Mucosa of stomach (tissue), 1 donor: ENCODE measurements around the gene FILIP1.
"Not testable (repeated sequence)": the region's sequence is repeated elsewhere in the genome, so short reads cannot be mapped to it uniquely, and the experiment has no call there.

Source experiments
- H3K27me3 ChIP-seq: one replicate; pipeline ENCODE4 v1.7.0; 2013; ENCODE audit warnings: mild to moderate bottlenecking, low read length; ENCODE audit not compliant: control insufficient read depth, insufficient read depth
- H3K36me3 ChIP-seq: one replicate; pipeline ENCODE4 v1.7.0; 2013; ENCODE audit warnings: low read length; ENCODE audit not compliant: control insufficient read depth, insufficient read depth
- H3K4me1 ChIP-seq: one replicate; pipeline ENCODE4 v1.7.0; 2013; ENCODE audit warnings: mild to moderate bottlenecking, low read length; ENCODE audit not compliant: control insufficient read depth, insufficient read depth
- H3K4me3 ChIP-seq: one replicate; pipeline ENCODE4 v1.7.0; 2013; ENCODE audit warnings: low read length
- H3K9ac ChIP-seq: one replicate; pipeline ENCODE4 v1.7.0; 2013; ENCODE audit warnings: mild to moderate bottlenecking, low read length, moderate library complexity
- H3K9me3 ChIP-seq: one replicate; pipeline ENCODE4 v1.7.0; 2013; ENCODE audit warnings: mild to moderate bottlenecking, low read length, moderate library complexity; ENCODE audit not compliant: control insufficient read depth
- donor health status: Pancreatic carcinoma.

FILIP1 gene

DNA sequence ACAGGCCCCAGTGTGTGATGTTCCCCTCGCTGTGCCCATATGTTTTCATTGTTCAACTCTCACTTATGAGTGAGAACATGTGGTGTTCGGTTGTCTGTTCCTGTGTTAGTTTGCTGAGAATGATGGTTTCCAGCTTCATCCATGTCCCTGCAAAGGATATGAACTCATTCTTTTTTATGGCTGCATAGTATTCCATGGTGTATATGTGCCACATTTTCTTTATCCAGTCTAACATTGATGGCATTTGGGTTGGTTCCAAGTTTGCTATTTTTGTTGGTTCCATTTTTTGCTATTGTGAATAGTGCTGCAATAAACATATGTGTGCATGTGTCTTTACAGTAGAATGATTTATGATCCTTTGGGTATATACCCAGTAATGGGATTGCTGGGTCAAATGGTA, 83.0 kb downstream of the FILIP1 start:
- peaks cover 14% of the 10 kb centered on the region for H3K4me1 ChIP-seq
- not testable (repeated sequence) for H3K27me3 ChIP-seq, H3K9me3 ChIP-seq, H3K4me3 ChIP-seq, H3K36me3 ChIP-seq, H3K9ac ChIP-seq

DNA sequence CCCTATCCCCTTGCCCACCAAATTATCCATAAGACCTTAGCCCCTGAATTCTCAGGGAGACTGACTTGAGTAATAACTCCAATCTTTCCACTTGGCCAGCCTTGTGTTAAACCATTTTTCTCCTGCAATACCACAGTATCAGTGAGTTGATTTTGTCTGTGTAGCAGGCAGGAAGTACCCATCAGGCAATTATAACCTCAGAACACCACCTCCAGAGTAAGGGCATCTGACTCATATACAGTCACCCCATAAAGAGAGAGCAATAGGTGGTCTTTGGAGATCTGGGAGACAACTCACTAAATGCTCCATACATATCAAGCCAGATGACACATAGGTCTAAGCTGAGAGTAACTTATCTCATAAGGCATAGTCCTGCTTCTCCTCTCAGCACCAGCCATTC, 83.7 kb downstream of the FILIP1 start:
- no peaks in the 10 kb centered on the region for H3K36me3 ChIP-seq
- H3K9me3 ChIP-seq, result no peaks in the 10 kb centered on the region
- peaks cover 14% of the 10 kb centered on the region for H3K4me1 ChIP-seq
- no peak overlapping the region for H3K4me3 ChIP-seq
- no peaks in the 10 kb centered on the region for H3K27me3 ChIP-seq
- H3K9ac ChIP-seq, result no peak overlapping the region

DNA sequence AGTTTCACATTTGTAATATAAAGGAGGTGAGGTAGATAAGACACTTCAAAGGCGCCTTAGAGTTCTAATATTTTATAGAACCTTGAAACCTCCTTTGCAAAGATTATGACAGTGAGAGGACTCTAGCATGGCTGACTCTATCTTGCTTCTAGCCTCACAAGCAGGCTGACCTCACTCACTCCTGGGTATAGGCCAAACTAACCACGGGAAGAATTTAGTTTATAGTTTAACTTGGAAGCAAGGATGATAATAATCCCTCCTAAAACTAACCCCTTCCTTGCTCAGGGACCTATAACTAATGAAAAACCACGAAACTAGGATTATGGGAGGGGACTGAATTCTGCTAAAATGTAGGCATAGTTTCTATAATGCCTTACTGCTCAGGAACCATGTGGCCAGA, 84.3 kb downstream of the FILIP1 start:
- Histone ChIP-seq H3K4me3 (no peak overlapping the region), H3K9ac (no peak overlapping the region), H3K27me3 (no peaks in the 10 kb centered on the region), H3K4me1 (peaks cover 14% of the 10 kb centered on the region), H3K9me3 (no peaks in the 10 kb centered on the region), H3K36me3 (no peaks in the 10 kb centered on the region)

DNA sequence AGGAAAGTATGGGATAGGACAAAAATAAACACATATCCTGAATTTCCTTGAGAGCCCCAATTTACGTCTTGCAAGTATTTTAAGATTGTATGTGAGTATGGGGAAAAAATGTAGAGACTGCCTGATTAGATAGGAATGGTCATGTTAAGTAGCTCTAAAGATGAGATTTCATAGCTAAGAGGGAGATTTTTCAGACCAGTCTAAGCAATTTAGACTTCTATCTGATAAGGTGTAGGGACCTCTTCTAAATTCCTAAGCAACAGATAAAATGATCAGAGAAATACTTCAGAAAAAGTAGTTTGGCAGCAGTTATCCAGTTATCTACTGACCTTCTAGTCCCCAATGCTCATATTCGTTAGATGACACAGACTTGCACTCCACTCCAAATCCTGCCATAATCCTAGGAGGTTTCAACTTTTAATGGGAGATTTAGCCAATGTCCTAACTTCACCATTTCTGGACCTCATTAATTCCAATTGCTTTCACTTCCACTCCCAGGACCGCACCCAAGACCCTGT, 90.0 kb downstream of the FILIP1 start:
- H3K27me3 ChIP-seq, result no peaks in the 10 kb centered on the region
- no peak overlapping the region for H3K4me3 ChIP-seq
- no peaks in the 10 kb centered on the region for H3K4me1 ChIP-seq
- no peaks in the 10 kb centered on the region for H3K9me3 ChIP-seq
- no peak overlapping the region for H3K9ac ChIP-seq
- no peaks in the 10 kb centered on the region for H3K36me3 ChIP-seq

DNA sequence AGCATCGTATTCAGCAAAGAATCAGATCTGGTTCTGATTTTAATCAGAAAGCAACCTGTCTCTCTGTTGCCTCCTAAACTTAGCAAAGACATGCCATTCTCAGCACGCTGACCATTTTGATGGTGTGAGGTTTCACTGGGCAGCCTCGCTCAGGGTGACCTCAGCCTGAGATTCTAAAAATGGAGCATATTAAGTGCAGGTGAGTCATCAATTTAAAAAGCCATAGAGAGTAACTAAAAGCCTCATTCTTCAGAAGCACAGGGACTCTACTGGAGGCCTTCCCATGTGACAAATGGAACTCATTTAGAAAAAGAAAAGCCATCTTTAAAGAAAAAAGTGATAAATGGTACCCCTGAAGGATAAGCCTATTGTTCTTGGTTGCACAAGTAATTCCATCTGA, 91.3 kb downstream of the FILIP1 start:
- Histone ChIP-seq H3K4me1 (peaks cover 6% of the 10 kb centered on the region), H3K9me3 (no peaks in the 10 kb centered on the region), H3K27me3 (no peaks in the 10 kb centered on the region), H3K4me3 (no peak overlapping the region), H3K9ac (no peak overlapping the region), H3K36me3 (no peaks in the 10 kb centered on the region)

DNA sequence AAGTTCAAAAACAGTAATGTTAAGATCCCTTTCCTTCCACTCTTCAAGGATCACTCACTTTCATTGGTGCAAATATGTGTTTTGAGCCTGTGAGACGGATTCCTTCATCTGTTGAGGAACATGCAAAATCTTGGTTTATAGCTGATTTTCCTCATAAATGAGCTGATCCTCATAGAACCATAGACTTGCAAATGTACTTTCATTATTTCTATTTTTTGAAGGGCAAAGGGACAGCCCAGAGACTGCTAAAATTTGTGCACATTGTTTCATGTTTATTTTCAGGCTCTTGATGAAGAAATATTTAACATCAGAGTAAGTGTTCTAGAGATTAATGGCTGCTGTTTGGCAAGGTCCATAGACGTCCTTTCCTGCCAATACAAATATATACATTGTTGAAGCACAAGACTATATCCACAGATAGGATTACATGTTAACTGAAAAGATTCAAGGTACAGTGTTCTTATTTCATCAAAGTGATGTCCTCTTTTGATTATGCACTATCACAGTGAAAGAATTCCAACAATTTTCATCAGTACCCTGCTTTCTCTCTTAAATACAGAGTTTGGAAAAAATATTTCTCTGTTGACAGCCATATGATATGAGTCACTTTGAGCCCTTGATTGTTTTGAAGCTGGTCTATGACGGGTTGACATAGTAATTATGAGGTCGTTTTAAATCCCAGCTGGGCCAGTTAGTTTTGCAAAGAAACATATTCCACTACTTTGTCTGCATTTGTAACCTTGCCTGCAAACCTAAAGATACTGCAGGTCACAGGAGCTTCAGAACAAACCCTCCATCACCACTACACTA, 95.7 kb downstream of the FILIP1 start:
- Histone ChIP-seq H3K27me3 (no peaks in the 10 kb centered on the region), H3K4me3 (no peak overlapping the region), H3K9me3 (no peaks in the 10 kb centered on the region), H3K4me1 (peaks cover 6% of the 10 kb centered on the region), H3K9ac (no peak overlapping the region), H3K36me3 (no peaks in the 10 kb centered on the region)

DNA sequence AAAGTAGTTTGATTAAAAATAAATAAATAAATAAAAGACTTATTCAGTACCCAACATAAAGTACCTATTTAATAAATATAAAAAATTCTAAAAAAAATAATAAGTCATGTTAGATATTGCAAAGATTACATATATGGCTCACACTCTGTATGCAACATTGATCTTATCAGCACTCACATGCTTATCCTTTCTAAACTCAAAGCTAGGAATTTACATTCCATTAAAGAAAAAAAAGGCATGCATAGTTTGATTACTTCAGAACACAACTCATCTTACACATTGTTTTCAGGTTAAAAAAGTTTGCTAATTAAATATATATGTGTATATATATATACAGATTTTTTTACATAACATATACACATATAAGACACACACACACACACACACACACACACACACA, 96.4 kb downstream of the FILIP1 start:
- no peaks in the 10 kb centered on the region for H3K27me3 ChIP-seq
- no peaks in the 10 kb centered on the region for H3K9me3 ChIP-seq
- no peaks in the 10 kb centered on the region for H3K36me3 ChIP-seq
- no peak overlapping the region for H3K9ac ChIP-seq
- no peak overlapping the region for H3K4me3 ChIP-seq
- H3K4me1 ChIP-seq, result peaks cover 6% of the 10 kb centered on the region

DNA sequence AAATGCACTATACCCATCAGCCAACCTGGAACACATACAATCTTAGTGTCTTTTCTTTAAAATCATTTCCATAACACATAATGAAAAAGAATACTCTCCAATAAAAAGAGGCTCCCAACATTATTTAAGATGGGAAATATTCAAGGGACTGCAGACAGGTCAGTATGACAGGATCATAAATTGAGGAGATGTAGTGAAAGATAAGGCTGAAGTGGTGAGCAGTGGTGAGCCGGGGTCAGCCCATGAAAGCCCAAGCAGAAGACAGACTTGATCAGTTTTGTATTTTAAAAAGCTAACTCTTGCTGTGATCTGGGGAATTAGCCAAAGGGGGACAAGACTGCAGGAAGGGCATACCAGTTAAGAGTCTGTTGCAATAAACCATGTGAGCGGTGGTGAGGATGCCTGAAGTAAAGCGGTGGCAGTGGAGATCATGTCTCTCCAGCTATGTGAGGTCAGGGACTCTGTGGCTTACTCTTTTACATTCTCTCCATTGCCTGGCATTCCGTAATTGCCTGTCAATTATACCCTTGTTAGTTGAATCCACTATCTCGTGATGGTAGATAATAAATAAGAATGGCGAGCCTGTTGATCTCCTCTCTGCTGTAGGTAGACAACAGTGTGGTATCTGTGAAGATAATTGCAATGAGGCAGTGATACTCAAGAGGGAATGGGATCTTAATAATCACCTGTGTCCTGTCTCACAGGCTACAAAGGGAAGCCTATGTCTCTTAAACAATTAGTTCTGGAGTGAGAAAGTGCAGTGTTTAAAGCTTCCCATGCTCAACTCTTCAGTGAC, 97.4 kb downstream of the FILIP1 start:
- H3K36me3 ChIP-seq, result no peaks in the 10 kb centered on the region
- no peaks in the 10 kb centered on the region for H3K27me3 ChIP-seq
- peaks cover 6% of the 10 kb centered on the region for H3K4me1 ChIP-seq
- no peak overlapping the region for H3K4me3 ChIP-seq
- no peaks in the 10 kb centered on the region for H3K9me3 ChIP-seq
- no peak overlapping the region for H3K9ac ChIP-seq

DNA sequence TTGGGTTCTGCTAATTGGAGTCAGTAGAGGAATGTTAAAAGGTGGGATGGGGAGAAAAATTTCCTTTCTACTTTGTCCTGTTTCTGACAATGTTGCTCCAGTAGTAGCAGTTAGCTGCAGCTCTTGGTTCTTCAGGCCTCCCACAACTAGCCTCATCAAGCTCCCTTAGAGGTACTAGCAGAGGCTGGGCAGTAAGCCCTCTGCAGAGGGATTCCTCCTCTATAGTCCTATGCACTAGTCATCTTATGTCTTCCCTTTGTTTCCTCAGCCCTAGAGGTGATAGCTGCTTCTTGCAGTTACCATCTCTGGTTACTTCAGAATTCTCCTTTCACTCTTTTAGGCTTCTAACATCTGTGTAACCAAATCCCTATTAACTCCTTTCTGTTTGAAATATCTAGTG, 99.8 kb downstream of the FILIP1 start:
- H3K36me3 ChIP-seq, result no peaks in the 10 kb centered on the region
- no peaks in the 10 kb centered on the region for H3K9me3 ChIP-seq
- H3K9ac ChIP-seq, result no peak overlapping the region
- no peak overlapping the region for H3K4me3 ChIP-seq
- peaks cover 6% of the 10 kb centered on the region for H3K4me1 ChIP-seq
- H3K27me3 ChIP-seq, result no peaks in the 10 kb centered on the region

DNA sequence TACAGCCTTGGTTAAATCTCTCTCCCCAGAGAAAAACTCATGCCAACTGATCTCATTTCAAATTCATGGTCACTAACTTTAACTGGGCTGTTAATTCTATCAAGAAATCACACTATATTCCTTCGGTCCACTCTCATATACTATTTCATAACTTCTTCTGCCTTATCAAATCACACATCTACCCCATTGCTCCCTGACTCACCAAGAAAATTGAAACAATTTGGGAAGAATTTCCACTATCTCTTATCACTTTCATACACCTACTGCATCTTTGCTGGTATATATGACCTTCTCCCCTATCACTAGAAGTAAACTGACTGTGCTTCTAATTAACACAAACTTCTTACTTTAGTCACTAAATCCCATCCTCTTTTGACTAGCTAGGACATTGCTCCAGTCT, 102.3 kb downstream of the FILIP1 start:
- no peaks in the 10 kb centered on the region for H3K4me1 ChIP-seq
- H3K9me3 ChIP-seq, result no peaks in the 10 kb centered on the region
- H3K36me3 ChIP-seq, result no peaks in the 10 kb centered on the region
- no peak overlapping the region for H3K4me3 ChIP-seq
- H3K9ac ChIP-seq, result no peak overlapping the region
- H3K27me3 ChIP-seq, result no peaks in the 10 kb centered on the region

DNA sequence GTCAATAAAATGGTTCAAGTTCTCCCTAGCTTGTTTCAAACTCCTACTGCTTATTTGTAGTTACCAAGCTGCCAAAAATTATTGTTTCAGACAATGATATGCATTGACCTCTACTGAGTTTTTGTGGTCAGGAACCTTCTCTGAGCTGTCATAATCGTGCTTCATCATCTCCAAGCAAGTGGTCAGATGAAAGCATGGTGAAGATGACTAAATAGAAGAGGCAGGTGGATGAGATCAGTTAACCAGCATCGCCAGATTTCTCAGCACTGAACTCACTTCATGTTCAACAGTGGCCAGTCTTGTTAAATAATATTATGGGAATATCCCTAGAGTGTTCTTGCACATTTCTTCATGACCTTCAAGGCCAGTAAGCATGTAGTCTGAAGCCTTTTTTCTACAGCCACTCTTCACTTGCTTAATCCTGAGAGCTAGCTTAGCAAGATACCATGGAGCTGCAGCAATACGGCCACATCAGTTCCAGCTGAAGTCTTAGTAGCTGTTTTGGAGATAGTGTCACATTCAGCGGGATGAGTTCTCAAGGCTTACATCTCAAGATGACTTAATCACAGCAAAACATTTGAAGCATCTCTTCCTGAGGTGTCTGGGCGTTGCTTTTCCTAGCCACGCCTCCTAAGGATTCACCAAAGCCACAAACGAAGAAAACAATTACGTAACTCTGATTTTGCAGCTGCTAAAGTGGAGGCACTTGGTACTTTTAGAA, 107.4 kb downstream of the FILIP1 start:
- Histone ChIP-seq H3K36me3 (no peaks in the 10 kb centered on the region), H3K9me3 (no peaks in the 10 kb centered on the region), H3K27me3 (no peaks in the 10 kb centered on the region), H3K4me1 (no peaks in the 10 kb centered on the region), H3K9ac (no peak overlapping the region), H3K4me3 (no peak overlapping the region)

DNA sequence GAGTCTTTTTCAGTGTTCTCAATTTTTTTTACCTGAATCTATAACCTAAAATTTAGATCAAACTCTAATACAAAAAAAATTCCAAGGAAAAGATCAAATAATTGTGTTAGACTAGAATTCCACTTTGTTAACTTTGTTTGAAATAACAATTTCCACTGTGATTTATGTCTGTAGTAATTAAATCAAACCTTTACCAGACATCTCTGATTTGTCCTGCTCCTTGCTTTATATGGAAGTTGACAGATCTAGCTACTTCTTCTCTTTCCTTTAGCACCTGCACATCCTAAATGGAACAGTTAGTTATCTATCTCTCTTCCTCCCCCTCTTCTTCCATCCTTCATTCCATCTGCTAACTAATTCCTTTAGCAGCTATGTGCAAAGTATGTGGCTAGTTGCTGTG, 109.5 kb downstream of the FILIP1 start:
- Histone ChIP-seq H3K9ac (no peak overlapping the region), H3K9me3 (no peaks in the 10 kb centered on the region), H3K27me3 (no peaks in the 10 kb centered on the region), H3K4me3 (no peak overlapping the region), H3K36me3 (no peaks in the 10 kb centered on the region), H3K4me1 (no peaks in the 10 kb centered on the region)
